Epidermal melanocyte (primary cell): ENCODE data around the gene MAST3.

Experiments used
- DNase-seq: peaks from one replicate; pipeline ENCODE4 v3.0.0; 2011; ENCODE audit warnings: low spot score; ENCODE audit not compliant: insufficient read length

MAST3 gene

GRCh38 chr19:18176367-18177310, 79.1 kb downstream of the MAST3 start:
- no peak for DNase-seq

GRCh38 chr19:18179957-18180356, 82.4 kb downstream of the MAST3 start:
- DNase-seq: no peak

DNA sequence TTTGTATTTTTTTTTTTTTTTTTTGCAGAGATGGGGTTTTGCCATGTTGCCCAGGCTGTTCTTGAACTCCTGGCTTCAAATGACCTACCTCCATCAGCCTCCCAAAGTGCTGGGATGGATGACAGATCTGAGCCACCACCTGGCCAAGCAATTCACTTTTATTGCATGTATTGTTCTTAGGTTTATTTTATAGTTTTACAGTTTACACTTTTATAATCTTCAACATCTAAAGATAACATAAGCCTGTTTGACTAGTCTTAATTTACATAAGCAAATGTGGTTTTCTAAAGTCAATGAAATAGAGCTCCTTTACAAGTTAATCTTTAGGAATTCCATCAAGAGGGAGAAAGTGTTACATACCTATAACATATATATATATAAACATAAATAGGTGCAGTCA, 86.0 kb downstream of the MAST3 start:
- no peak for DNase-seq

GRCh38 chr19:18185538-18185937, 88.0 kb downstream of the MAST3 start:
- DNase-seq: no peak

DNA sequence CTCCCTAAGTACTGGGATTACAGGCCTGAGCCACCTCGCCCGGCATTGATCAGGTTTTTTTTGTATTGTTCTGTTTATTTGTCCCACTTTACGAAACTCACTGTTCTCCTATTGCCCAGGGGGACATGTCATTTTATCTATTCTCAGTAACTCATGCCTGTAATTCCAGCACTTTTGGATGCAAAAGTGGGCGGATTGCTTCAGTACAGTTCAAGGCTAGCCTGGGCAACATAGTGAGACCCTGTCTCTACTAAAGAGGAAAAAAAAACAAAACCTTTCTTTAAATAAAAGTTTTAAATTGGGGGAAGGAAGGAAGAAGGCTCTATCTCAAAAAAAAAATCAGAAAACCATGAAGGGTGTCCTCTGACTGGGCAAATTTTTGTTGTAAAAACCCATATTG, 92.7 kb downstream of the MAST3 start:
- no peak for DNase-seq

GRCh38 chr19:18191640-18192062, 94.1 kb downstream of the MAST3 start:
- no peak for DNase-seq

- peak; percentile 90 for DNase-seq
These were observed 95.3 kb downstream of the MAST3 start, which contains the start of gene MPV17L2 for GRCh38 chr19:18192673-18193387. MPV17L2 (plus strand) TSS chr19:18193218; CDS start chr19:18193282, 64 bp downstream.

- no peak for DNase-seq
These were observed 96.0 kb downstream of the MAST3 start for GRCh38 chr19:18193388-18194180.

GRCh38 chr19:18194181-18194530, 96.6 kb downstream of the MAST3 start:
- no peak for DNase-seq

DNA sequence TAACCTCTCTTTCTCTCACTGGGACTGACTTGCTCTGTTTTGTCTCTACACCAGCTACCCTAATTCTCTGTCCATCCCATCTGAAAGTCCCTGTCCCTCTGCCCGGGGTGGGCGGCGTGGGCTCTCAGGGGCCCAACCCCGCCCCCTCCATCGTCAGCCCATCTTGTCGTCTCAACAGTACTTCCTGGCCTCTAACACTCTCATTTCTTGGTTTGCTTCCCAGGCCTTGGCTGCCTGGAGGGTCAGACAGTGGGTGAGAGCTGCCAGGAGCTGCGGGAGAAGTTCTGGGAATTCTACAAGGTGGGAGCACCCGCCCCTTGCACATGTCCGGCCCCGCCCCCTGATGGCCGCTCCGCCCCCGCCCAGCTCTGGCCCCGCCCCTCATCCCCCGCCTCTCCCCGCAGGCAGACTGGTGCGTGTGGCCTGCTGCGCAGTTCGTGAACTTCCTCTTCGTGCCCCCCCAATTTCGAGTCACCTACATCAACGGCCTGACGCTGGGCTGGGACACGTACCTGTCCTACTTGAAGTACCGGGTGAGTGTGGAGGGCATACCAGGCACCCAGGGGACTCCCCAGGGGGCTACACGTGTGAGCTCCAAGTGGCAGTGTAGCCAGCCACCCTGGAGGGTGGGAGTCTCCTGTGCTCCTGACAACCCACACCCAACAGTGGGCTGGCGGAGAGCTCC, 97.1 kb downstream of the MAST3 start:
- no peak for DNase-seq

- no peak for DNase-seq
These were observed 98.9 kb downstream of the MAST3 start for GRCh38 chr19:18196511-18196845.

DNA sequence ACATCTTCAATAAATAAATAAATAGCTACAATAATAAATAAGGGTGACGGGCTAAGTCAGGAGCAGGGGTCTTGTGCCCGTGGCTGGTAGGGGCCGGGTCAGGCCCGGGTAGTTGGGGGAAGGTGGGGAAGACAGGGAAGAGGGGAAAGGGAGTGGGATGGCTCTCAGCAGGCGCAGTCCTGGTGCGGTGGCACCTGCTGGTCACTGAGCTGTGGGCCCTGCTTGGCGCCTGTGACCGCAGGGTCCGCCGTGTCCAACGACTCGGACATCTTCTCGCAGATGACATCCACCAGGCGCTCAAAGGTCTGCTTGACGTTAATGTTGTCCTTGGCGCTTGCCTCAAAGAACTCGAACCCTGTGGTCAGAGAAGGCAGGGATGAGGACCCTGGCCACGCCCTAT, 99.7 kb downstream of the MAST3 start:
- DNase-seq: no peak

GRCh38 chr19:18197941-18198340, 100.4 kb downstream of the MAST3 start:
- DNase-seq: no peak

DNA sequence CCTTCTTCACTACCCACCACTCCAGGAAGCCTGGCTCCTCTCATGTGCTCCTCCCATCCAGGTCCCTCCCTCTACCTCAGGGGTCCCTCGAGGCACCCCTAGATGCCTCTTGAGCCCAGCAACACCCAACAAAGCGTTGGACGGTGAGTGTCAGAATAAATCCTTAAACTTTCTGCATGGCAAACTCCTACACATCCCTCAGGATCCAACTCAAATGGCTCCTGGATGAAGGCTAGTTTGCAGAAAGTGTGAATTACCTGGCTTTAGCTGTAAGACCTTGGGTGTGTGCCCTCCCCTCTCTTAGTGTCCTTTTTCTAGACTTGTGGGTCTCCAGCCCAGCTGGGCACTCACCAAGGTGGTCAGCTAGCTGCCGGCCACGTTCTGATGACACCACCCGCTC, 100.8 kb downstream of the MAST3 start:
- DNase-seq: no peak
